ENCODE measurements around the gene CST11.

- peak in 2 of 3 experiments; percentile 38 to 53 for TF ChIP-seq CTCF (optimal IDR thresholded peaks at IDR 0.05 in 1 of 3, IDR thresholded peaks at IDR 0.05 in 1 of 3, conservative IDR thresholded peaks at IDR 0.05 in 1 of 3; ENCODE audit: extremely low read depth in 1 of 3, insufficient read depth in 2 of 3, low read length in 3 of 3)
- TF ChIP-seq EZH2 (IDR thresholded peaks at IDR 0.05; ENCODE audit: low read length) = no peak
Measured at GRCh38 chr20:23446505-23446904, 6.2 kb downstream of the CST11 start.
